ENCODE results near the gene TMEM259.

- TF ChIP-seq CTCF (IDR thresholded peaks at IDR 0.05) (no peak), EZH2 (IDR thresholded peaks at IDR 0.05; ENCODE audit: borderline replicate concordance, insufficient read depth, low read depth, low read length, poor library complexity, severe bottlenecking) (no peak)
These were observed 39.8 kb upstream of the TMEM259 start for GRCh38 chr19:1060689-1061088.
